ENCODE measurements around the gene CUL4A. TPM values are rescaled to one million over a fixed set of nuclear protein-coding genes. Genes with fewer than 3 reads are reported as not detected.
"Not testable (repeated sequence)": the region's sequence is repeated elsewhere in the genome, so short reads cannot be mapped to it uniquely, and the experiment has no call there.

The CUL4A gene
- total RNA-seq, result 10 to 100 TPM; 82.5 to 87.3 TPM
- polyA plus RNA-seq, result 67.4 TPM

DNA sequence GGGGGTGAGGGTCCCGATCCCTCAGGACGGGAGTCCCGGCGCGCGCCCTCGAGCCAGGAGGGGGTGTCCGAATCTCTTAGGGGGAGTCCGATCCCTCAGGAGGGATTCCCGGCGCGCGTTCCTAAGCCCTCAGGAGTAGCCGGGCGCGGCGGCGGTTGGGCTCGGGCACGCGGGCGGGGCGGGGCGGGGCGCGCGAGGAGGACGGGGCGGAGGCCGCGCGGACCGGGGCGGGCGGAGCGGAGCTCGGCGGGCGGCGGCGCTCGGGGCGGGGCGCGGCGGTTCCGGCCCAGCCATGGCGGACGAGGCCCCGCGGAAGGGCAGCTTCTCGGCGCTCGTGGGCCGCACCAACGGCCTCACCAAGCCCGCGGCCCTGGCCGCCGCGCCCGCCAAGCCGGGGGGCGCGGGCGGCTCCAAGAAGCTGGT is at the start of gene CUL4A:
CUL4A (plus strand) TSS at position 278 of the 423 bp plus-strand sequence; CDS start at position 293, 15 bp downstream.
- POLR2A ChIA-PET, result interaction anchor here (0.6 to 2.4 kb wide), 9 partner anchors 19 to 922 kb away, joined by 3 to 16 read pairs (median 3); partner anchors contain the start of gene LAMP1
- no peaks in the 10 kb centered on the region for H3K27me3 ChIP-seq (ENCODE audit: insufficient read depth, low read length, poor library complexity, severe bottlenecking)
- Mint-ChIP-seq H3K9me3 (no peaks in the 10 kb centered on the region), H3K4me1 (peaks cover 36 to 50% (median 36%) of the 10 kb centered on the region in 3 donors), H3K27ac (peak within 1 kb of the TSS; percentile 89 to 98 (median 92)), H3K4me3 (peak within 1 kb of the TSS; percentile 88 to 98 (median 92)), H3K36me3 (peaks cover 6 to 58% (median 10%) of the 10 kb centered on the region in 3 donors), H3K27me3 (no peaks in the 10 kb centered on the region)
- peaks cover 69% of the 10 kb centered on the region for H3K4me1 ChIP-seq (ENCODE audit: insufficient read depth, low read length)
- no peaks in the 10 kb centered on the region for H3K36me3 ChIP-seq (ENCODE audit: insufficient read depth, low read length)
- CTCF ChIA-PET, result interaction anchor here (0.9 to 1.3 kb wide), 4 partner anchors 12 to 240 kb away, joined by 3 to 5 read pairs (median 3); partner anchors contain the start of gene MCF2L
- no peaks in the 10 kb centered on the region for H3K9me3 ChIP-seq (ENCODE audit: low read length)
- peak within 1 kb of the TSS; percentile 84 for H3K4me3 ChIP-seq (ENCODE audit: low read length)
- DNase-seq, result peak; percentile 58 to 76 (median 64)
- peak within 1 kb of the TSS; percentile 93 for H3K27ac ChIP-seq (ENCODE audit: low read depth, low read length)

DNA sequence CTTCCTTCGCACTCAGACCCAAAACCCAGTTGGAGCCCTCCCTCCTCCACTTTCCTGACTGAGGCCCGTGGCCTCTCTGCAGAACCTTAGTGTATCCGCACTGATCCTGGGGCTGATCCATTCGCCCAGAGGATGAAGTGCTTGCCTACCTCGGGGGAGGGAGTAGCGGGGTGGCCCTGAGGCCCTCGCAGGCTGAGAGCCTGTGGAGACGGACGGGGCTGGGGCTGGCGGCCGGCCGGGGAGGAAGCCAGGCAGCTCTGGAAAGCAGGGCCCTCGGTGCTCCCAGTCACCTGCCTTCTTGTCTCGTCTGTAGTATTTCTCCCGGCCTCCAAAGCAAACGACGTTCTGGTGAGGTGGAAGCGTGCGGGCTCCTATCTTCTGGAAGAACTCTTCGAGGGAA is 49.7 kb upstream of the CUL4A start:
- H3K27me3 ChIP-seq (ENCODE audit: insufficient read depth, low read length, poor library complexity, severe bottlenecking), result no peaks in the 10 kb centered on the region
- peaks cover 13% of the 10 kb centered on the region for H3K4me1 ChIP-seq (ENCODE audit: insufficient read depth, low read length)
- Mint-ChIP-seq H3K4me1 (peaks cover 18 to 46% (median 39%) of the 10 kb centered on the region in 3 donors), H3K27me3 (no peaks in the 10 kb centered on the region), H3K36me3 (no peaks in the 10 kb centered on the region), H3K27ac (peak overlapping the region in 5 of 8 donors; percentile 57 to 83 (median 62)), H3K9me3 (peaks cover 0 to 7% (median 0%) of the 10 kb centered on the region in 5 donors), H3K4me3 (peak overlapping the region in 1 of 7 donors; percentile 13)
- H3K36me3 ChIP-seq (ENCODE audit: insufficient read depth, low read length), result no peaks in the 10 kb centered on the region
- DNase-seq, result no peak
- POLR2A ChIA-PET, result no interaction called here
- no peak overlapping the region for H3K4me3 ChIP-seq (ENCODE audit: low read length)
- no peaks in the 10 kb centered on the region for H3K9me3 ChIP-seq (ENCODE audit: low read length)
- CTCF ChIA-PET, result interaction anchor here (0.9 kb wide), 1 partner anchor 26 kb away, joined by 3 read pairs; no protein-coding TSS in a partner anchor
- H3K27ac ChIP-seq (ENCODE audit: low read depth, low read length), result no peak overlapping the region

DNA sequence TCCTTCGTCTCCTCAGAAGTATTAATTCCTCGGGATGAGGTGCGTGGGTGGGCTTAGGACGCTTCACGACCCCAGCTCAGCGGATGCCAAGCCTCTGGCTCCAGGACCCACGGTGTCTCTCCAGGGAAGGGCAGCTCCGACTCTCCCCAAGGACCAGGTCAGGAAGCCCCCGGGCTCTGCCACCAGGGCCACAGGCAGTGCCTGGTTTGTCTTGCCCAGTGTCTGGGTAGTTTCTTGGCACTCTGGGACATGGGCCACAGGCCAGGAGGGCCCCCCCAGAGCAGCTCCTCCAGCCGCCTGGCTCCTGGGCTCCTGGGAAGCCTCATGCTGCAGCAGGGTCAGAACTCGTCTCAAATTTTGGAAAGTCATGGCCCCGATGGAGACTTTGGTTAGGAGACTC is 48.4 kb upstream of the CUL4A start:
- Histone ChIP-seq H3K27me3 (ENCODE audit: insufficient read depth, low read length, poor library complexity, severe bottlenecking) (no peaks in the 10 kb centered on the region), H3K9me3 (ENCODE audit: low read length) (no peaks in the 10 kb centered on the region), H3K27ac (ENCODE audit: low read depth, low read length) (no peak overlapping the region), H3K4me3 (ENCODE audit: low read length) (no peak overlapping the region), H3K36me3 (ENCODE audit: insufficient read depth, low read length) (no peaks in the 10 kb centered on the region), H3K4me1 (ENCODE audit: insufficient read depth, low read length) (peaks cover 13% of the 10 kb centered on the region)
- no peaks in the 10 kb centered on the region for H3K36me3 Mint-ChIP-seq
- peak overlapping the region in 3 of 7 donors; percentile 39 to 42 (median 41) for H3K4me3 Mint-ChIP-seq
- no peaks in the 10 kb centered on the region for H3K9me3 Mint-ChIP-seq
- no peaks in the 10 kb centered on the region for H3K27me3 Mint-ChIP-seq
- no peak for DNase-seq
- POLR2A ChIA-PET, result interaction anchor here (0.7 kb wide), 1 partner anchor 49 kb away, joined by 3 read pairs; no protein-coding TSS in a partner anchor
- CTCF ChIA-PET, result interaction anchor here (1.1 kb wide), 1 partner anchor 15 kb away, joined by 4 read pairs; no protein-coding TSS in a partner anchor
- H3K4me1 Mint-ChIP-seq, result peaks cover 18 to 54% (median 45%) of the 10 kb centered on the region in 3 donors
- peak overlapping the region in 6 of 8 donors; percentile 13 to 89 (median 68) for H3K27ac Mint-ChIP-seq

DNA sequence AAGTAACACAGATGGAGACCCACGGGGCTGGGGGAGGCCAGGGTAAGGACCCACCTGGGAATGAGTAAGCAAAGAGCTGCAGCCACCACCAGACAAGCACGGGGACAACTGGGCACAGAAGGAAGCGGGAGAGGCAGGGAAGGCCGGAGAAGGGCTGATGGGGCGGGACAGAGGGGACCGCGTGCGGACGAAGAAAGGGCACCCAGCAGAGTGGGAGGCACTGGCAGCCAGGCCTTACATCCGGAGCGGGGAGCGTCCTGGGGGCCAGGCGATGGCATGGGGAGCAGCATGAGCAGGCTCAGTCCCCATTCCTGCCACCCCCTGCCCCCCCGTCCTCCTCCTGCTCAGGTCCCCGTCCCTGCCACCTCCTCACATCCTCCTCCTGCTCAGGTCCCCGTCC is 48.0 kb upstream of the CUL4A start:
- ChIA-PET POLR2A (interaction anchor here (0.7 kb wide), 1 partner anchor 49 kb away, joined by 3 read pairs; no protein-coding TSS in a partner anchor), CTCF (interaction anchor here (1.1 kb wide), 1 partner anchor 14 kb away, joined by 4 read pairs; no protein-coding TSS in a partner anchor)
- H3K36me3 Mint-ChIP-seq, result no peaks in the 10 kb centered on the region
- H3K4me3 ChIP-seq (ENCODE audit: low read length), result no peak overlapping the region
- H3K4me3 Mint-ChIP-seq, result peak overlapping the region in 5 of 7 donors; percentile 39 to 59 (median 42)
- peak overlapping the region in 5 of 8 donors; percentile 13 to 89 (median 75) for H3K27ac Mint-ChIP-seq
- H3K27me3 ChIP-seq (ENCODE audit: insufficient read depth, low read length, poor library complexity, severe bottlenecking), result no peaks in the 10 kb centered on the region
- H3K9me3 ChIP-seq (ENCODE audit: low read length), result no peaks in the 10 kb centered on the region
- H3K4me1 ChIP-seq (ENCODE audit: insufficient read depth, low read length), result peaks cover 13% of the 10 kb centered on the region
- H3K27ac ChIP-seq (ENCODE audit: low read depth, low read length), result no peak overlapping the region
- H3K27me3 Mint-ChIP-seq, result no peaks in the 10 kb centered on the region
- DNase-seq, result peak in 1 of 5 donors; percentile 6
- no peaks in the 10 kb centered on the region for H3K36me3 ChIP-seq (ENCODE audit: insufficient read depth, low read length)
- H3K9me3 Mint-ChIP-seq, result no peaks in the 10 kb centered on the region
- peaks cover 22 to 59% (median 49%) of the 10 kb centered on the region in 3 donors for H3K4me1 Mint-ChIP-seq

DNA sequence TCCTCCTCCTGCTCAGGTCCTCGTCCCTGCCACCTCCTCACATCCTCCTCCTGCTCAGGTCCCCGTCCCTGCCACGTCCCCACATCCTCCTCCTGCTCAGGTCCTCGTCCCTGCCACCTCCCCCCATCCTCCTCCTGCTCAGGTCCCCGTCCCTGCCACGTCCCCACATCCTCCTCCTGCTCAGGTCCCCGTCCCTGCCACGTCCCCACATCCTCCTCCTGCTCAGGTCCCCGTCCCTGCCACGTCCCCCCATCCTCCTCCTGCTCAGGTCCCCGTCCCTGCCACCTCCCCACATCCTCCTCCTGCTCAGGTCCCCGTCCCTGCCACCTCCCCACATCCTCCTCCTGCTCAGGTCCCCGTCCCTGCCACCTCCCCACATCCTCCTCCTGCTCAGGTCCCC is 47.4 kb upstream of the CUL4A start:
- H3K27me3 Mint-ChIP-seq; H3K4me3 Mint-ChIP-seq; H3K4me3 ChIP-seq (ENCODE audit: low read length); H3K9me3 Mint-ChIP-seq; DNase-seq; H3K27me3 ChIP-seq (ENCODE audit: insufficient read depth, low read length, poor library complexity, severe bottlenecking); H3K27ac ChIP-seq (ENCODE audit: low read depth, low read length); POLR2A ChIA-PET; H3K36me3 ChIP-seq (ENCODE audit: insufficient read depth, low read length); H3K27ac Mint-ChIP-seq; H3K9me3 ChIP-seq (ENCODE audit: low read length); H3K36me3 Mint-ChIP-seq: not testable (repeated sequence)
- H3K4me1 Mint-ChIP-seq, result peaks cover 22 to 60% (median 52%) of the 10 kb centered on the region in 3 donors
- CTCF ChIA-PET, result interaction anchor here (1.1 kb wide), 1 partner anchor 14 kb away, joined by 4 read pairs; no protein-coding TSS in a partner anchor
- H3K4me1 ChIP-seq (ENCODE audit: insufficient read depth, low read length), result peaks cover 13% of the 10 kb centered on the region

DNA sequence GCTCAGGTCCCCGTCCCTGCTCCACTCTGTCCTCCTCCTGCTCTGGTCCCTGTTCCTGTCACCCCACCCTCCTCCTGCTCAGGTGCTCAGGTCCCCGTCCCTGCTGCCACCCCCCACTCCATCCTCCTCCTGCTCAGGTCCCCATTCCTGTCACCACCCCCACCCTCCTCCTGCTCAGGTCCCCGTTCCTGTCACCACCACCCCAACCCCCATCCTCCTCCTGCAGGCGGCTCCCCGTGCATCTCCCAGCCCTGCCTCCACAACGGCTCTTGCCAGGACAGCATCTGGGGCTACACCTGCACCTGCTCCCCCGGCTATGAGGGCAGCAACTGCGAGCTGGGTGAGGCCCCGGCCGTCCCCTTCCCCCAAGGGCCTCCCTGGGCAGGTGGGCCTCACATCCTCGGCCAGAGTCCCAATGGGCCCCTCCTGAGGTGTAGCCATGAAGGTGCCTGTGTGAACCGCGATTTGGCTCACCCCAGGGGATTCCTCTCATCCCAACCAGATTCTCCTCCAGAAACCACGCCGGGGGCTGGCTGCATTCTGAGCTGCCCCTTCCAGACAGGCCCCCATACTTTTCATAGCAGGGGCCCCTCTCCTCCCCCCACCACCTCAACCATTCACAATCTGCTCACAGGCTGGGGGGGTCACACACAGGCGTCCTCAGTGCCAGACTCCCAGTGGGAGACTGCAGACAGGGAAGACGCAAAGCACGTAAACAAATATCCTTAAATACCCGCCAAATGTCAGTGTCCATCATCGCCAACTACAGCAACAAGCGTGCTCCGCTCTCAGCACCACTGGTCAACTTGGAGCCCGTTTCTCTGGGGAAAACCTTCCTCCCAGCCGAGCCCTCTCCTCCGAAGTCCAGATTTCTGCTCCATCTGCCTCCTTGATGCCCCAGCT is 46.4 kb upstream of the CUL4A start:
- no peak overlapping the region for H3K4me3 ChIP-seq (ENCODE audit: low read length)
- Mint-ChIP-seq H3K4me1 (peaks cover 22 to 53% (median 52%) of the 10 kb centered on the region in 3 donors), H3K4me3 (peak overlapping the region in 5 of 7 donors; percentile 42 to 81 (median 55)), H3K27me3 (no peaks in the 10 kb centered on the region), H3K27ac (peak overlapping the region in 6 of 8 donors; percentile 32 to 91 (median 84)), H3K9me3 (peaks cover 0 to 7% (median 0%) of the 10 kb centered on the region in 5 donors), H3K36me3 (peaks cover 3 to 6% (median 4%) of the 10 kb centered on the region in 3 donors)
- H3K4me1 ChIP-seq (ENCODE audit: insufficient read depth, low read length), result peaks cover 13% of the 10 kb centered on the region
- H3K27me3 ChIP-seq (ENCODE audit: insufficient read depth, low read length, poor library complexity, severe bottlenecking), result no peaks in the 10 kb centered on the region
- no peaks in the 10 kb centered on the region for H3K36me3 ChIP-seq (ENCODE audit: insufficient read depth, low read length)
- DNase-seq, result peak in 1 of 5 donors; percentile 27
- no peak overlapping the region for H3K27ac ChIP-seq (ENCODE audit: low read depth, low read length)
- H3K9me3 ChIP-seq (ENCODE audit: low read length), result no peaks in the 10 kb centered on the region
- CTCF ChIA-PET, result no interaction called here
- POLR2A ChIA-PET, result no interaction called here

DNA sequence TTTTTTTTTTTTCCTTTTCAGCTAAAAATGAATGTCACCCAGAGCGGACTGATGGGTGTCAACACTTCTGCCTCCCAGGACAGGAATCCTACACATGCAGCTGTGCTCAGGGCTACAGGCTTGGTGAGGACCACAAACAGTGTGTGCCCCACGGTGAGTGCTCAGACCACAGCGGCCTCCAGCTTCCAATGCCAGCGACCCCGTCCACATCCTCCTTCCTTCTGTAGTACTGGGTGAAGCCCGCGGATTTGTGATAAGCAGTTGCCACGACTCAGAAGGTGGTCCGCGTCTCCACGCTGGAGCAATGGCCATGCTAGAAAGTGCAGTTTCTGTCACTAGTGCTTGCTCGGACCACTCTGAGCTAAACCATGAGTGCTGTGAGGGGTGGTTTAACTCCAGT is 44.9 kb upstream of the CUL4A start:
- Mint-ChIP-seq H3K27me3 (no peaks in the 10 kb centered on the region), H3K36me3 (peaks cover 10 to 12% (median 11%) of the 10 kb centered on the region in 3 donors), H3K4me1 (peaks cover 22 to 53% (median 52%) of the 10 kb centered on the region in 3 donors), H3K4me3 (peak overlapping the region in 1 of 7 donors; percentile 13), H3K9me3 (peaks cover 0 to 7% (median 0%) of the 10 kb centered on the region in 5 donors), H3K27ac (peak overlapping the region in 5 of 8 donors; percentile 1 to 84 (median 69))
- Histone ChIP-seq H3K27ac (ENCODE audit: low read depth, low read length) (no peak overlapping the region), H3K27me3 (ENCODE audit: insufficient read depth, low read length, poor library complexity, severe bottlenecking) (no peaks in the 10 kb centered on the region), H3K4me3 (ENCODE audit: low read length) (no peak overlapping the region), H3K4me1 (ENCODE audit: insufficient read depth, low read length) (peaks cover 13% of the 10 kb centered on the region), H3K9me3 (ENCODE audit: low read length) (no peaks in the 10 kb centered on the region), H3K36me3 (ENCODE audit: insufficient read depth, low read length) (no peaks in the 10 kb centered on the region)
- ChIA-PET POLR2A (interaction anchor here (1.5 kb wide), 1 partner anchor 10 kb away, joined by 4 read pairs; no protein-coding TSS in a partner anchor), CTCF (no interaction called here)
- DNase-seq, result peak in 1 of 5 donors; percentile 16

Data from CD8-positive, alpha-beta memory T cell (primary cell).